ENCODE data around the gene ZNF783.
A peak's percentile ranks its signal among the peaks of the same experiment; 100 is the strongest.

The ZNF783 gene

DNA sequence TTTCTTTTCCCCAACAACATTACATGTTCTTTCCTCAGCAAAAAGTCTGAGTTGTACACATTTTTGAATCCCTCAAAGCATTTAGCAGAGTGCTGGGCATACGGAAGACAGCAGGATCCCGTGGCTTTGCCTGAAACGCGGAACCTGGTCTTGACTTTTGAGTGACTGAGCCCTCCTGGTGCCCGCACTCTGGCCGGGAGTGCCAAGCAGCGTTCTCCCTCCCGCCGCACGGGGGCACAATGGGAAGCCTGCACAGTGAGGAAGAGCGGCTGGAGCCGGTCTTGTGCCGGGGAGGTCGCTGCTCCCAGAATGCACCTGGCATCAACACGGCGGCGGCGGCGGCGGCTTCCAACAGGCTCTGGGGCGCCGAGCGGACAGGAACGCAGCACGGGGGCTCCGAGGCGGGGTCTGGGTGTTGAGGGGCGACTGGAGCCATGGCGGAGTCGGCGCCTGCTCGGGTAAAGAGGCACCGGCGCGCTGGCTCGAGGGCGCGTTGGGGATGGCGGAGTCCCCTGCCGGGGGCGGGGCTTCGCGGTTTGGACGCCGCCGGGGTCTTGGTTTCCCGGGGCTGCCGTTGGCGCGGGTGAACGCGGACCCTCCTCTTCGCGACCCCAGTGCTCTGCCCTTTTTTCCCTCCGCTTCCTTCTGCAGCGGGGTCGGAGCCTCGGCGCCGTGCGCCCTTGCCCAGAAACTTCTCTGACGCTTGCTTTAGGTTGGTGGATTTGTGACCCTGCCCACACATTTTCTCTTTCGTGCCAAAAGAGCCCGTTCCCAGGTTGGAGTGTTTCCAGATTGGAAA is 22.5 kb upstream of the ZNF783 start, which contains the start of gene ZNF212:
Gene ZNF212 (plus strand): TSS at position 307 of the 799 bp plus-strand sequence. CDS start 128 bp downstream, at position 435.
- CTCF ChIA-PET = interaction anchor here (0.7 to 3.4 kb wide), 4 partner anchors 10 to 44 kb away, joined by 3 to 10 read pairs (median 4); partner anchors contain the start of genes ZNF282 and ZNF783
- H3K27me3 ChIP-seq (replicated peaks in 2 of 5; ENCODE audit: control insufficient read depth in 4 of 5, insufficient read depth in 5 of 5, low read length in 4 of 5) = peaks cover 0 to 4% (median 1%) of the 10 kb centered on the region in 5 experiments
- WGBS (ENCODE audit: insufficient coverage) = under 1% methylated on average over 53 of the region's 64 CpGs
- peaks cover 6 to 11% (median 11%) of the 10 kb centered on the region in 4 experiments for H3K4me1 ChIP-seq (ENCODE audit: control extremely low read depth in 1 of 4, control insufficient read depth in 4 of 4, insufficient read depth in 4 of 4, low read length in 3 of 4)
- POLR2A ChIA-PET = interaction anchor here (0.6 to 1.2 kb wide), 2 partner anchors 22 to 205 kb away, joined by 3 read pairs; no protein-coding TSS in a partner anchor
- peak; percentile 90 to 93 (median 92) for DNase-seq
- H3K36me3 ChIP-seq (ENCODE audit: control insufficient read depth in 4 of 4, insufficient read depth in 4 of 4, low read length in 3 of 4) = no peaks in the 10 kb centered on the region
- H3K27ac ChIP-seq (ENCODE audit: insufficient read depth in 1 of 2, low read depth in 1 of 2, low read length in 2 of 2, poor library complexity in 1 of 2, severe bottlenecking in 2 of 2) = peak within 1 kb of the TSS; percentile 74 to 91
- peak within 1 kb of the TSS; percentile 91 to 98 (median 97) for H3K4me3 ChIP-seq (ENCODE audit: control insufficient read depth in 1 of 7, extremely low read depth in 1 of 7, insufficient read depth in 4 of 7, low read depth in 2 of 7, low read length in 6 of 7)
- H3K9me3 ChIP-seq (ENCODE audit: control extremely low read depth in 1 of 5, control insufficient read depth in 4 of 5, insufficient read depth in 2 of 5, low read depth in 1 of 5, low read length in 4 of 5) = peaks cover 0 to 3% (median 0%) of the 10 kb centered on the region in 5 experiments

DNA sequence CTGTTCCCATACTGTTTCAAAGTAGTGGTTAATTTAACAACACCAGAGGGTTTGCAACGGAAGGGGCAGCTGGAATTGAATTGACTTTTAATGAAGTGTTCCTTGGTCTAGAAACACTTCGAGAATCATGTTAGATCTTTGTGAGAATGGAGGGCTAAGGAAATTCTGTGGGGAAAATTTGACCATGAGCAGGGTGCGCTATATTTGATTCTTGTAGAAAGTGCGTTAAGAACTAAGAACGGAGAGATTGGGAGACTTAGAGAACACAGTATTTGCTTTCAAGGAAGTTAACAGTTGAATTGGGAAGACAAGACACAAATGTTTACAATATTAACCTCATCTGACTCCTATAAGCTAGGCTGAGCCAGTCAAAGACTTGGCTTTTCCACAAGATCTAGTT is 21.4 kb upstream of the ZNF783 start:
- peaks cover 6 to 16% (median 15%) of the 10 kb centered on the region in 4 experiments for H3K4me1 ChIP-seq (ENCODE audit: control extremely low read depth in 1 of 4, control insufficient read depth in 4 of 4, insufficient read depth in 4 of 4, low read length in 3 of 4)
- peaks cover 0 to 3% (median 0%) of the 10 kb centered on the region in 5 experiments for H3K9me3 ChIP-seq (ENCODE audit: control extremely low read depth in 1 of 5, control insufficient read depth in 4 of 5, insufficient read depth in 2 of 5, low read depth in 1 of 5, low read length in 4 of 5)
- H3K4me3 ChIP-seq (ENCODE audit: control insufficient read depth in 1 of 7, extremely low read depth in 1 of 7, insufficient read depth in 4 of 7, low read depth in 2 of 7, low read length in 6 of 7) = peak overlapping the region in 6 of 7 experiments; percentile 91 to 98 (median 96)
- H3K36me3 ChIP-seq (ENCODE audit: control insufficient read depth in 4 of 4, insufficient read depth in 4 of 4, low read length in 3 of 4) = no peaks in the 10 kb centered on the region
- ChIA-PET CTCF (interaction anchor here (0.7 to 3.4 kb wide), 3 partner anchors 9 to 45 kb away, joined by 3 to 10 read pairs (median 3); partner anchors contain the start of genes ZNF282 and ZNF783), POLR2A (no interaction called here)
- peak overlapping the region in 1 of 2 experiments; percentile 91 for H3K27ac ChIP-seq (ENCODE audit: insufficient read depth in 1 of 2, low read depth in 1 of 2, low read length in 2 of 2, poor library complexity in 1 of 2, severe bottlenecking in 2 of 2)
- WGBS (ENCODE audit: insufficient coverage) = 83% methylated on average over 4 of the region's 5 CpGs
- H3K27me3 ChIP-seq (replicated peaks in 2 of 5; ENCODE audit: control insufficient read depth in 4 of 5, insufficient read depth in 5 of 5, low read length in 4 of 5) = peaks cover 0 to 4% (median 1%) of the 10 kb centered on the region in 5 experiments
- no peak for DNase-seq

DNA sequence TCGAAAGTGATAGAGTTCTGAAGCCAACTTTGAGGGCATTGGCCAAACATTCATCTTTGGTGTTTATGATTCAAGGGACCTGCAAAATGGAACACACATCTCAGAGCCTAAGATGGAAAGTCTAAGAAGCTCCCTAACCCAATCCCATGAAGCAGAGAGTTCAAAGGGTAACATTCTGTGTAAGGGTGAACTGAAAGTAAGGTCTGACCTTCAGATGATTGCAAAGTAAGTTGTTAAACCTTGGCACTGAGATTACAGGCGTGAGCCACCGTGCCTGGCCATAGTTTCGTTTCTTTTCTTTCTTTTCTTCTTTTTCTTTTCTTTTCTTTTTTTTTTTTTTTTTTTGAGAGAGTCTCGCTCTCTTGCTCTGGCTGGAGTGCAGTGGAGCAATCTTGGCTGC is 20.3 kb upstream of the ZNF783 start:
- POLR2A ChIA-PET = interaction anchor here (0.8 kb wide), 1 partner anchor 1608 kb away, joined by 3 read pairs; no protein-coding TSS in a partner anchor
- CTCF ChIA-PET = interaction anchor here (0.8 to 3.4 kb wide), 4 partner anchors 9 to 46 kb away, joined by 3 to 10 read pairs (median 3); partner anchors contain the start of genes ZNF282 and ZNF783
- H3K27ac ChIP-seq (ENCODE audit: insufficient read depth in 1 of 2, low read depth in 1 of 2, low read length in 2 of 2, poor library complexity in 1 of 2, severe bottlenecking in 2 of 2) = no peak overlapping the region
- H3K4me1 ChIP-seq (ENCODE audit: control extremely low read depth in 1 of 4, control insufficient read depth in 4 of 4, insufficient read depth in 4 of 4, low read length in 3 of 4) = peaks cover 6 to 16% (median 15%) of the 10 kb centered on the region in 4 experiments
- 100% methylated on average over 2 of the region's 5 CpGs for WGBS (ENCODE audit: insufficient coverage)
- peaks cover 0 to 3% (median 0%) of the 10 kb centered on the region in 5 experiments for H3K9me3 ChIP-seq (ENCODE audit: control extremely low read depth in 1 of 5, control insufficient read depth in 4 of 5, insufficient read depth in 2 of 5, low read depth in 1 of 5, low read length in 4 of 5)
- DNase-seq = no peak
- H3K36me3 ChIP-seq (ENCODE audit: control insufficient read depth in 4 of 4, insufficient read depth in 4 of 4, low read length in 3 of 4) = no peaks in the 10 kb centered on the region
- peaks cover 0 to 4% (median 0%) of the 10 kb centered on the region in 5 experiments for H3K27me3 ChIP-seq (replicated peaks in 2 of 5; ENCODE audit: control insufficient read depth in 4 of 5, insufficient read depth in 5 of 5, low read length in 4 of 5)
- H3K4me3 ChIP-seq (ENCODE audit: control insufficient read depth in 1 of 7, extremely low read depth in 1 of 7, insufficient read depth in 4 of 7, low read depth in 2 of 7, low read length in 6 of 7) = no peak overlapping the region

DNA sequence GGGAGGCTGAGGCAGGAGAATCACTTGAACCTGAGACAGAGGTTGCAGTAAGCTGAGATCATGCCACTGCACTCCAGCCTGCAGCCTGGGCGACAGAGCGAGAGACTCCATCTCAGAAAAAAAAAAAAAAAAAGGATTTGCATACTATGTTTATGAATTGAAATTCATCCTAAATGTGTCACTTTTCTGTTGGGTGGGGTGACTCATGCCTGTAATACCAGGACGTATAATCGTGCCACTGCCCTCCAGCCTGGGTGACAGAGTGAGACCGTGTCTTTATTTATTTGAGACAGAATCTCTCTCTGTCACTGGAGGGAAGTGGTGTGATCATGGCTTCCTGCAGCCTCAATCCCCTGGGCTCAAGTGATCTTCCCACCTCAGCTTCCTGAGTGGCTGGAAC is 16.8 kb upstream of the ZNF783 start:
- Histone ChIP-seq H3K4me1 (ENCODE audit: control extremely low read depth in 1 of 4, control insufficient read depth in 4 of 4, insufficient read depth in 4 of 4, low read length in 3 of 4) (peaks cover 6 to 13% (median 12%) of the 10 kb centered on the region in 4 experiments), H3K9me3 (ENCODE audit: control extremely low read depth in 1 of 5, control insufficient read depth in 4 of 5, insufficient read depth in 2 of 5, low read depth in 1 of 5, low read length in 4 of 5) (peaks cover 0 to 3% (median 0%) of the 10 kb centered on the region in 5 experiments), H3K27me3 (replicated peaks in 2 of 5; ENCODE audit: control insufficient read depth in 4 of 5, insufficient read depth in 5 of 5, low read length in 4 of 5) (no peaks in the 10 kb centered on the region), H3K27ac (ENCODE audit: insufficient read depth in 1 of 2, low read depth in 1 of 2, low read length in 2 of 2, poor library complexity in 1 of 2, severe bottlenecking in 2 of 2) (peak overlapping the region in 1 of 2 experiments; percentile 0), H3K4me3 (ENCODE audit: control insufficient read depth in 1 of 7, extremely low read depth in 1 of 7, insufficient read depth in 4 of 7, low read depth in 2 of 7, low read length in 6 of 7) (no peak overlapping the region), H3K36me3 (ENCODE audit: control insufficient read depth in 4 of 4, insufficient read depth in 4 of 4, low read length in 3 of 4) (peaks cover 4 to 6% (median 4%) of the 10 kb centered on the region in 4 experiments)
- peak in 2 of 3 donors; percentile 48 to 64 for DNase-seq
- CTCF ChIA-PET = interaction anchor here (1.5 kb wide), 1 partner anchor 17 kb away, joined by 4 read pairs; the partner anchor contains the start of gene ZNF783
- POLR2A ChIA-PET = no interaction called here
- 19% methylated on average over 3 of the region's 5 CpGs for WGBS (ENCODE audit: insufficient coverage)

DNA sequence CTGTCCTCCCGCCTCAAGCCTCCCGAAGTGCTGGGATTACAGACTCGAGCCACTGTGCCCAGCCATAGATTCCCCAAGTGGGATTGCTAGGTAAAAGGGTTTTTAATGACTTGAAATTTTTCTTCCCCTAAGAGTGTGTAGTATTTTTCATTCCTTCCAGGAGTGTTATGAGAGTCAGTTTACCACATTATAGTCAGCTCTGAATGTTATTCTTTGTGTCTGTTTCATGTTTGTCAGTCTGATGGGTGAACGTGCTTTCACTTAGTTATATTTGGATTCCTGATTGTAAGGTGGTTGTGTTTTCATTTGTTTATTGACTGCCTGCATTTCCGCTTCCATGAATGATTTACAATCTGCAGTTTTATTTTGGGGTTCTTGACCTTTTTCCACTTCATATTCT is 16.3 kb upstream of the ZNF783 start:
- Histone ChIP-seq H3K36me3 (ENCODE audit: control insufficient read depth in 4 of 4, insufficient read depth in 4 of 4, low read length in 3 of 4) (peaks cover 4 to 9% (median 8%) of the 10 kb centered on the region in 4 experiments), H3K4me1 (ENCODE audit: control extremely low read depth in 1 of 4, control insufficient read depth in 4 of 4, insufficient read depth in 4 of 4, low read length in 3 of 4) (peaks cover 1 to 8% (median 7%) of the 10 kb centered on the region in 4 experiments), H3K9me3 (ENCODE audit: control extremely low read depth in 1 of 5, control insufficient read depth in 4 of 5, insufficient read depth in 2 of 5, low read depth in 1 of 5, low read length in 4 of 5) (peaks cover 0 to 3% (median 0%) of the 10 kb centered on the region in 5 experiments), H3K27ac (ENCODE audit: insufficient read depth in 1 of 2, low read depth in 1 of 2, low read length in 2 of 2, poor library complexity in 1 of 2, severe bottlenecking in 2 of 2) (peak overlapping the region in 1 of 2 experiments; percentile 0), H3K27me3 (replicated peaks in 2 of 5; ENCODE audit: control insufficient read depth in 4 of 5, insufficient read depth in 5 of 5, low read length in 4 of 5) (no peaks in the 10 kb centered on the region), H3K4me3 (ENCODE audit: control insufficient read depth in 1 of 7, extremely low read depth in 1 of 7, insufficient read depth in 4 of 7, low read depth in 2 of 7, low read length in 6 of 7) (no peak overlapping the region)
- ChIA-PET POLR2A (no interaction called here), CTCF (interaction anchor here (1.5 kb wide), 1 partner anchor 16 kb away, joined by 4 read pairs; the partner anchor contains the start of gene ZNF783)
- WGBS (ENCODE audit: insufficient coverage) = 90% methylated on average over 2 of the region's 5 CpGs
- DNase-seq = no peak

DNA sequence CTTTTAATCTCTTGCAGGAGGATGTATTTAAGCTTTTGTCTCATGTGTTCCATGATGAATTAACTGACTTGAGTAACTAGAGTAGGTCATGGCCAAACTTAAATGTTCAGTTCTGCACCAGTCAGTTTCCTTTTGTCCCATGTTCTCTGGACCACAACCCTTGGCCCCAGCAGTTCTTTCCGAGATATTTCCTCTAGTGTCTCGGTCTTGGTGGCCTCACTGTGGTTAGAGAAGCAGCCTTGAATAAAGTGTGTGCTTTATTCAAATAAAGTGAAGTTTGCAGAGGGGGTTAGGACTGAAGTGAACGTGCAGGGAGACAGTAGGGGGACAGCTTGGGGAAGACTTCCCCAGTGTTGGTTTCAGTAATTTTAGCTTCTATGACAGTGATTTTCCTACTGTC is 13.2 kb upstream of the ZNF783 start:
- no peaks in the 10 kb centered on the region for H3K27me3 ChIP-seq (replicated peaks in 2 of 5; ENCODE audit: control insufficient read depth in 4 of 5, insufficient read depth in 5 of 5, low read length in 4 of 5)
- H3K4me3 ChIP-seq (ENCODE audit: control insufficient read depth in 1 of 7, extremely low read depth in 1 of 7, insufficient read depth in 4 of 7, low read depth in 2 of 7, low read length in 6 of 7) = no peak overlapping the region
- no peak for DNase-seq
- POLR2A ChIA-PET = no interaction called here
- CTCF ChIA-PET = interaction anchor here (0.9 to 2.6 kb wide), 4 partner anchors 9 to 36 kb away, joined by 3 to 10 read pairs (median 3); partner anchors contain the start of gene ZNF783
- peaks cover 0 to 5% (median 4%) of the 10 kb centered on the region in 4 experiments for H3K4me1 ChIP-seq (ENCODE audit: control extremely low read depth in 1 of 4, control insufficient read depth in 4 of 4, insufficient read depth in 4 of 4, low read length in 3 of 4)
- no peak overlapping the region for H3K27ac ChIP-seq (ENCODE audit: insufficient read depth in 1 of 2, low read depth in 1 of 2, low read length in 2 of 2, poor library complexity in 1 of 2, severe bottlenecking in 2 of 2)
- H3K36me3 ChIP-seq (ENCODE audit: control insufficient read depth in 4 of 4, insufficient read depth in 4 of 4, low read length in 3 of 4) = peaks cover 15 to 33% (median 29%) of the 10 kb centered on the region in 4 experiments
- no peaks in the 10 kb centered on the region for H3K9me3 ChIP-seq (ENCODE audit: control extremely low read depth in 1 of 5, control insufficient read depth in 4 of 5, insufficient read depth in 2 of 5, low read depth in 1 of 5, low read length in 4 of 5)
- 77% methylated on average over 3 of the region's 3 CpGs for WGBS (ENCODE audit: insufficient coverage)
